Loucy (cell line): ENCODE results near the gene LRRC47.

ENCODE experiments used
- EZH2phosphoT487 ChIP-seq: fragments of 200-600 bp; IDR thresholded peaks from 2 replicates; pipeline ENCODE4 v1.6.1; 2018; ENCODE audit warnings: antibody characterized with exemption, mild to moderate bottlenecking, moderate library complexity, borderline replicate concordance
- TF ChIP-seq, protein P1 (sequence below): fragments of 200-600 bp; sonication (generic); conservative IDR thresholded peaks from 2 replicates; pipeline ENCODE4 v1.5.1; 2014; ENCODE audit warnings: mild to moderate bottlenecking, antibody characterized with exemption, low read length

DNA sequence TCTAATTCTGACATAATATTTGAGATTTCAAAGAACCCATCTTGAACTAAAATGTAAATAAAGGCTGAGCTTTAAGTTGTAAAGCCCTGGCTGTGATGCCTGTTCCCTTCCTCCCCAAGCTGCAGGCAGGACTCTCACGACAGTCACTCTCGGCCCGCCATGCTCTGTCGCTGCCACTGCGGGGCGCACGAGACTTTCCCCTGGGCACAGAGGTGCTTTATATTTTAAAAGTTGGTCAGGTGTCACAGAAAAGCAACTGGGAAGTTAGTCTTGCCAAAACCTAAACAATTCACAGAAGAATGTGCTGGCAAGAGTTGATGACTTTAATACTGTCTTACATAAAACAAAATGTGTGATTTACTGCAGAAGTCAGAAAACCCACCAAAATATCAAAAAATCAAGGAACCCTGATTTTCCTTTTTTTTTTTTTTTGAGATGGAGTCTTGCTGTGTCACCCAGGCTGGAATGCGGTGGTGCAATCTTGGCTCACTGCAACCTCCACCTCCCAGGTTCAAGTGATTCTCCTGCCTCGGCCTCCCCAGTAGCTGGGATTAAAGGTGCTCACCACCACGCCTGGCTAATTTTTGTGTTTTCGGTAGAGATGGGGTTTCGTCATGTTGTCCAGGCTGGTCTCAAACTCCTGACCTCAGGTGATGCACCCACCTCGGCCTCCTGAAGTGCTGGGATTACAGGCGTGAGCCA is 10.7 kb downstream of the LRRC47 start:
- TF ChIP-seq, protein P1, sequence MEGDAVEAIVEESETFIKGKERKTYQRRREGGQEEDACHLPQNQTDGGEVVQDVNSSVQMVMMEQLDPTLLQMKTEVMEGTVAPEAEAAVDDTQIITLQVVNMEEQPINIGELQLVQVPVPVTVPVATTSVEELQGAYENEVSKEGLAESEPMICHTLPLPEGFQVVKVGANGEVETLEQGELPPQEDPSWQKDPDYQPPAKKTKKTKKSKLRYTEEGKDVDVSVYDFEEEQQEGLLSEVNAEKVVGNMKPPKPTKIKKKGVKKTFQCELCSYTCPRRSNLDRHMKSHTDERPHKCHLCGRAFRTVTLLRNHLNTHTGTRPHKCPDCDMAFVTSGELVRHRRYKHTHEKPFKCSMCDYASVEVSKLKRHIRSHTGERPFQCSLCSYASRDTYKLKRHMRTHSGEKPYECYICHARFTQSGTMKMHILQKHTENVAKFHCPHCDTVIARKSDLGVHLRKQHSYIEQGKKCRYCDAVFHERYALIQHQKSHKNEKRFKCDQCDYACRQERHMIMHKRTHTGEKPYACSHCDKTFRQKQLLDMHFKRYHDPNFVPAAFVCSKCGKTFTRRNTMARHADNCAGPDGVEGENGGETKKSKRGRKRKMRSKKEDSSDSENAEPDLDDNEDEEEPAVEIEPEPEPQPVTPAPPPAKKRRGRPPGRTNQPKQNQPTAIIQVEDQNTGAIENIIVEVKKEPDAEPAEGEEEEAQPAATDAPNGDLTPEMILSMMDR = peak; percentile 57
- TF ChIP-seq EZH2phosphoT487 = no peak
